Cardiac fibroblast (primary cell): ENCODE results near the gene GRK4.
A peak's percentile ranks its signal among the peaks of the same experiment; 100 is the strongest.

Experiments used
- DNase-seq, 2 donors: peaks; one replicate each; pipeline versions ENCODE4 v3.0.0 to v3.0.0-alpha.2; 2010; ENCODE audit warnings: low read depth in 2 of 2
- H3K4me3 ChIP-seq, 2 donors: replicated peaks in 1 of 2; 1 replicate in 1 of 2; 2 replicates in 1 of 2; pipeline ENCODE4 v1.5.1; 2011; ENCODE audit warnings: low read depth in 2 of 2, low read length in 2 of 2, mild to moderate bottlenecking in 2 of 2, moderate library complexity in 1 of 2
- CTCF ChIP-seq: IDR thresholded peaks from one replicate; pipeline ENCODE4 v1.5.1; 2011; ENCODE audit warnings: low read depth, mild to moderate bottlenecking, low read length, inconsistent platforms

The GRK4 gene

GRCh38 chr4:3054169-3054759, 90.9 kb downstream of the GRK4 start:
- no peak for DNase-seq
- no peak overlapping the region for H3K4me3 ChIP-seq
- TF ChIP-seq CTCF = no peak

- no peak for TF ChIP-seq CTCF
- DNase-seq = no peak
- H3K4me3 ChIP-seq = no peak overlapping the region
Observed at GRCh38 chr4:3059943-3060342, 96.6 kb downstream of the GRK4 start.

- no peak for TF ChIP-seq CTCF
- no peak overlapping the region for H3K4me3 ChIP-seq
- DNase-seq = no peak
Observed at GRCh38 chr4:3060946-3061345, 97.6 kb downstream of the GRK4 start.

- TF ChIP-seq CTCF = no peak
- H3K4me3 ChIP-seq = no peak overlapping the region
- peak; percentile 58 to 83 for DNase-seq
Observed at GRCh38 chr4:3062471-3062870, 99.1 kb downstream of the GRK4 start.

- no peak for TF ChIP-seq CTCF
- no peak for DNase-seq
- no peak overlapping the region for H3K4me3 ChIP-seq
Observed at GRCh38 chr4:3065551-3065950, 102.2 kb downstream of the GRK4 start.

- DNase-seq = no peak
- TF ChIP-seq CTCF = no peak
- no peak overlapping the region for H3K4me3 ChIP-seq
Observed at GRCh38 chr4:3066836-3067400, 103.5 kb downstream of the GRK4 start.
